ENCODE measurements around the gene MLNR.
A peak's percentile ranks its signal among the peaks of the same experiment; 100 is the strongest.

MLNR gene

GRCh38 chr13:49216334-49216733, 3.8 kb upstream of the MLNR start:
- Mint-ChIP-seq H3K27ac (no peak overlapping the region), H3K4me3 (no peak overlapping the region), H3K36me3 (ENCODE audit: low read depth) (peaks cover 10% of the 10 kb centered on the region), H3K4me1 (ENCODE audit: low read depth) (peaks cover 12% of the 10 kb centered on the region), H3K9me3 (no peaks in the 10 kb centered on the region), H3K27me3 (ENCODE audit: low read depth) (peaks cover 36% of the 10 kb centered on the region)
- DNase-seq (ENCODE audit: low spot score) = no peak

- DNase-seq (ENCODE audit: low spot score) = peak; percentile 2
- no peaks in the 10 kb centered on the region for H3K9me3 Mint-ChIP-seq
- no peak overlapping the region for H3K4me3 Mint-ChIP-seq
- H3K27ac Mint-ChIP-seq = no peak overlapping the region
- peaks cover 2% of the 10 kb centered on the region for H3K36me3 Mint-ChIP-seq (ENCODE audit: low read depth)
- peaks cover 14% of the 10 kb centered on the region for H3K4me1 Mint-ChIP-seq (ENCODE audit: low read depth)
- H3K27me3 Mint-ChIP-seq (ENCODE audit: low read depth) = peaks cover 53% of the 10 kb centered on the region
These were observed 2.1 kb upstream of the MLNR start for GRCh38 chr13:49217962-49218492.

- H3K27me3 Mint-ChIP-seq (ENCODE audit: low read depth) = peaks cover 55% of the 10 kb centered on the region
- no peak overlapping the region for H3K27ac Mint-ChIP-seq
- H3K36me3 Mint-ChIP-seq (ENCODE audit: low read depth) = peaks cover 2% of the 10 kb centered on the region
- peak; percentile 2 for DNase-seq (ENCODE audit: low spot score)
- no peak overlapping the region for H3K4me3 Mint-ChIP-seq
- H3K9me3 Mint-ChIP-seq = no peaks in the 10 kb centered on the region
- peaks cover 14% of the 10 kb centered on the region for H3K4me1 Mint-ChIP-seq (ENCODE audit: low read depth)
These were observed 1.6 kb upstream of the MLNR start for GRCh38 chr13:49218493-49219051.

- Mint-ChIP-seq H3K9me3 (no peaks in the 10 kb centered on the region), H3K27me3 (ENCODE audit: low read depth) (peaks cover 64% of the 10 kb centered on the region), H3K27ac (no peak overlapping the region), H3K4me1 (ENCODE audit: low read depth) (peaks cover 12% of the 10 kb centered on the region), H3K36me3 (ENCODE audit: low read depth) (peaks cover 2% of the 10 kb centered on the region), H3K4me3 (peak overlapping the region; percentile 53)
- no peak for DNase-seq (ENCODE audit: low spot score)
These were observed 497 bp upstream of the MLNR start for GRCh38 chr13:49219647-49220035.

- H3K27me3 Mint-ChIP-seq (ENCODE audit: low read depth) = peaks cover 76% of the 10 kb centered on the region
- H3K36me3 Mint-ChIP-seq (ENCODE audit: low read depth) = no peaks in the 10 kb centered on the region
- H3K9me3 Mint-ChIP-seq = no peaks in the 10 kb centered on the region
- H3K4me3 Mint-ChIP-seq = peak overlapping the region; percentile 69
- H3K27ac Mint-ChIP-seq = peak overlapping the region; percentile 27
- H3K4me1 Mint-ChIP-seq (ENCODE audit: low read depth) = peaks cover 5% of the 10 kb centered on the region
- DNase-seq (ENCODE audit: low spot score) = peak; percentile 24
These were observed 885 bp downstream of the MLNR start for GRCh38 chr13:49220856-49221589.

GRCh38 chr13:49221590-49221965, 1.4 kb downstream of the MLNR start:
- H3K27me3 Mint-ChIP-seq (ENCODE audit: low read depth) = peaks cover 76% of the 10 kb centered on the region
- peaks cover 5% of the 10 kb centered on the region for H3K4me1 Mint-ChIP-seq (ENCODE audit: low read depth)
- no peaks in the 10 kb centered on the region for H3K9me3 Mint-ChIP-seq
- peak; percentile 1 for DNase-seq (ENCODE audit: low spot score)
- peak overlapping the region; percentile 69 for H3K4me3 Mint-ChIP-seq
- H3K36me3 Mint-ChIP-seq (ENCODE audit: low read depth) = no peaks in the 10 kb centered on the region
- no peak overlapping the region for H3K27ac Mint-ChIP-seq

GRCh38 chr13:49225223-49226042, 5.3 kb downstream of the MLNR start:
- Mint-ChIP-seq H3K36me3 (ENCODE audit: low read depth) (no peaks in the 10 kb centered on the region), H3K4me1 (ENCODE audit: low read depth) (peaks cover 5% of the 10 kb centered on the region), H3K27ac (no peak overlapping the region), H3K9me3 (no peaks in the 10 kb centered on the region), H3K27me3 (ENCODE audit: low read depth) (peaks cover 52% of the 10 kb centered on the region), H3K4me3 (no peak overlapping the region)
- DNase-seq (ENCODE audit: low spot score) = no peak

GRCh38 chr13:49226613-49227012, 6.5 kb downstream of the MLNR start:
- Mint-ChIP-seq H3K27me3 (ENCODE audit: low read depth) (peaks cover 46% of the 10 kb centered on the region), H3K9me3 (no peaks in the 10 kb centered on the region), H3K27ac (no peak overlapping the region), H3K4me1 (ENCODE audit: low read depth) (peaks cover 2% of the 10 kb centered on the region), H3K4me3 (no peak overlapping the region), H3K36me3 (ENCODE audit: low read depth) (no peaks in the 10 kb centered on the region)
- DNase-seq (ENCODE audit: low spot score) = no peak

- Mint-ChIP-seq H3K4me1 (ENCODE audit: low read depth) (no peaks in the 10 kb centered on the region), H3K36me3 (ENCODE audit: low read depth) (no peaks in the 10 kb centered on the region), H3K27me3 (ENCODE audit: low read depth) (peaks cover 16% of the 10 kb centered on the region), H3K4me3 (no peak overlapping the region), H3K27ac (no peak overlapping the region), H3K9me3 (no peaks in the 10 kb centered on the region)
- no peak for DNase-seq (ENCODE audit: low spot score)
These were observed 14.6 kb downstream of the MLNR start for GRCh38 chr13:49234741-49235140.

- no peak for DNase-seq (ENCODE audit: low spot score)
- Mint-ChIP-seq H3K27me3 (ENCODE audit: low read depth) (peaks cover 16% of the 10 kb centered on the region), H3K36me3 (ENCODE audit: low read depth) (no peaks in the 10 kb centered on the region), H3K4me1 (ENCODE audit: low read depth) (peaks cover 4% of the 10 kb centered on the region), H3K4me3 (no peak overlapping the region), H3K27ac (no peak overlapping the region), H3K9me3 (no peaks in the 10 kb centered on the region)
These were observed 15.8 kb downstream of the MLNR start for GRCh38 chr13:49235856-49236431.

- H3K9me3 Mint-ChIP-seq = no peaks in the 10 kb centered on the region
- peaks cover 4% of the 10 kb centered on the region for H3K4me1 Mint-ChIP-seq (ENCODE audit: low read depth)
- no peak overlapping the region for H3K27ac Mint-ChIP-seq
- peaks cover 18% of the 10 kb centered on the region for H3K27me3 Mint-ChIP-seq (ENCODE audit: low read depth)
- H3K36me3 Mint-ChIP-seq (ENCODE audit: low read depth) = no peaks in the 10 kb centered on the region
- H3K4me3 Mint-ChIP-seq = no peak overlapping the region
- DNase-seq (ENCODE audit: low spot score) = no peak
These were observed 18.5 kb downstream of the MLNR start for GRCh38 chr13:49238621-49239020.

- DNase-seq (ENCODE audit: low spot score) = peak; percentile 32
- H3K27me3 Mint-ChIP-seq (ENCODE audit: low read depth) = peaks cover 22% of the 10 kb centered on the region
- no peak overlapping the region for H3K27ac Mint-ChIP-seq
- H3K4me1 Mint-ChIP-seq (ENCODE audit: low read depth) = peaks cover 4% of the 10 kb centered on the region
- H3K36me3 Mint-ChIP-seq (ENCODE audit: low read depth) = no peaks in the 10 kb centered on the region
- H3K4me3 Mint-ChIP-seq = no peak overlapping the region
- no peaks in the 10 kb centered on the region for H3K9me3 Mint-ChIP-seq
These were observed 19.9 kb downstream of the MLNR start for GRCh38 chr13:49240017-49240416.

- no peak for DNase-seq (ENCODE audit: low spot score)
- Mint-ChIP-seq H3K27ac (no peak overlapping the region), H3K27me3 (ENCODE audit: low read depth) (peaks cover 23% of the 10 kb centered on the region), H3K4me3 (no peak overlapping the region), H3K9me3 (no peaks in the 10 kb centered on the region), H3K4me1 (ENCODE audit: low read depth) (peaks cover 4% of the 10 kb centered on the region), H3K36me3 (ENCODE audit: low read depth) (no peaks in the 10 kb centered on the region)
These were observed 21.2 kb downstream of the MLNR start for GRCh38 chr13:49241296-49241695.

- Mint-ChIP-seq H3K4me3 (no peak overlapping the region), H3K36me3 (ENCODE audit: low read depth) (peaks cover 1% of the 10 kb centered on the region), H3K27ac (no peak overlapping the region), H3K9me3 (no peaks in the 10 kb centered on the region), H3K4me1 (ENCODE audit: low read depth) (peaks cover 26% of the 10 kb centered on the region), H3K27me3 (ENCODE audit: low read depth) (peaks cover 15% of the 10 kb centered on the region)
- no peak for DNase-seq (ENCODE audit: low spot score)
These were observed 25.0 kb downstream of the MLNR start for GRCh38 chr13:49245101-49245500.
